ENCODE data around the gene HLA-DPB1.

DNA sequence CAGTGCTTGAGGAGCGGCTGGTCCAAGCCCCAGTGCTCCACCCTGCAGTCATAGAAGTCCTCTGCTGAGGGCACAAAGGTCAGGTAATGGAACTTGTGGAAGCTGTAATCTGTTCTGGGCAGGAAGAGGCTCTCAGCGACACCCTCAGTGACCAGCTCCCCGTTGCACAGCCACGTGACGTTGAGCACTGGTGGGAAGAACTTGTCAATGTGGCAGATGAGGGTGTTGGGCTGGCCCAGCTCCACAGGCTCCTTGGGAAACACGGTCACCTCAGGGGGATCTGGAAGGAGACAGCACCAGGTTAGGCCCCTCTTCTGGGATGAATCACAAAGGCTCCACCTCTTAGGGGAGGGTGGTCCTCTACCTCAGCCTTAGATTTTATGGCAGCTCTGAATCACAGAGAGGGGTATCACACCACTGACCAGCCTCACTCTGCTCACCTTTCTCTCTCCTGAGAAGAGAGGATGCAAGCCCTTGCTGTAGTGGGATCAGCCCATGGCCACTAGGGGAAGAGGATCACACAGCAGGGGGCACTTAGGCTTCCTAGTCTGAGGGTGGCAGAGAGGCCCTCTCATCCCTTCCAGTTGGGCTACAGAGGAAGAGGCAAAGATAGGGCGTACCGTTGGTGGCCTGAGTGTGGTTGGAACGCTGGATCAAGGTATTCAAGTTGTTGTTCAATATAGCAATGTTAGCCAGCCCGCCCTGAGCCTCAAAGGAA lies 6.6 kb upstream of the HLA-DPB1 start:
- no peak for TF ChIP-seq CTCF (IDR thresholded peaks at IDR 0.05; ENCODE audit: poor library complexity, severe bottlenecking)
- TF ChIP-seq SMC3 (conservative IDR thresholded peaks at IDR 0.05; ENCODE audit: poor library complexity) = no peak
- TF ChIP-seq EZH2 (IDR thresholded peaks at IDR 0.05; ENCODE audit: borderline replicate concordance, insufficient read depth, low read length, poor library complexity, severe bottlenecking) = no peak

Data from neural cell (in vitro differentiated cells).